WTC11 (cell line): ENCODE results near the gene MALSU1. TPM values are rescaled to one million over a fixed set of nuclear protein-coding genes. Genes with fewer than 3 reads are reported as not detected.

Experiments used
- AFF4 ChIP-seq: sonication (generic); formaldehyde crosslinking; IDR thresholded peaks from 2 replicates; pipeline ENCODE4 v1.8.1; 2023; ENCODE audit warnings: mild to moderate bottlenecking, missing genetic modification reagents, borderline replicate concordance
- CBFB ChIP-seq: sonication (generic); formaldehyde crosslinking; IDR thresholded peaks from 2 replicates; pipeline ENCODE4 v1.8.1; 2022; ENCODE audit warnings: mild to moderate bottlenecking, low read depth, missing genetic modification reagents
- CREM ChIP-seq: sonication (generic); formaldehyde crosslinking; IDR thresholded peaks from 2 replicates; pipeline ENCODE4 v1.8.1; 2022; ENCODE audit warnings: mild to moderate bottlenecking, missing genetic modification reagents, moderate library complexity
- E2F1 ChIP-seq: sonication (generic); formaldehyde crosslinking; IDR thresholded peaks from 2 replicates; pipeline ENCODE4 v1.8.0; 2022; ENCODE audit warnings: mild to moderate bottlenecking, missing genetic modification reagents
- ELF4 ChIP-seq: sonication (generic); formaldehyde crosslinking; IDR thresholded peaks from 2 replicates; pipeline ENCODE4 v1.8.1; 2022; ENCODE audit warnings: low read depth, mild to moderate bottlenecking, moderate library complexity, missing genetic modification reagents
- EMX1 ChIP-seq: fragments of 250-450 bp; sonication (Bioruptor Pico); IDR thresholded peaks from 2 replicates; pipeline ENCODE4 v1.8.0; 2021; ENCODE audit warnings: mild to moderate bottlenecking
- GTF2I ChIP-seq: fragments of 250-450 bp; sonication (Bioruptor Pico); conservative IDR thresholded peaks from 2 replicates; pipeline ENCODE4 v1.4.0; 2021; ENCODE audit warnings: mild to moderate bottlenecking
- PRDM15 ChIP-seq: sonication (generic); formaldehyde crosslinking; IDR thresholded peaks from 2 replicates; pipeline ENCODE4 v1.8.0; 2022; ENCODE audit warnings: missing genetic modification reagents
- RELA ChIP-seq: sonication (generic); formaldehyde crosslinking; IDR thresholded peaks from 2 replicates; pipeline ENCODE4 v1.8.1; 2022; ENCODE audit warnings: missing genetic modification reagents, mild to moderate bottlenecking, borderline replicate concordance
- SOX15 ChIP-seq: fragments of 250-450 bp; sonication (Bioruptor Pico); IDR thresholded peaks from 2 replicates; pipeline ENCODE4 v1.9.0; 2021; ENCODE audit warnings: mild to moderate bottlenecking
- TP53 ChIP-seq: sonication (generic); formaldehyde crosslinking; IDR thresholded peaks from 2 replicates; pipeline ENCODE4 v1.8.1; 2023; ENCODE audit warnings: mild to moderate bottlenecking, missing genetic modification reagents
- USF1 ChIP-seq: sonication (generic); formaldehyde crosslinking; IDR thresholded peaks from 2 replicates; pipeline ENCODE4 v1.8.0; 2022; ENCODE audit warnings: mild to moderate bottlenecking, missing genetic modification reagents
- USF2 ChIP-seq: sonication (generic); formaldehyde crosslinking; IDR thresholded peaks from 2 replicates; pipeline ENCODE4 v1.8.1; 2023; ENCODE audit warnings: mild to moderate bottlenecking, missing genetic modification reagents, moderate library complexity
- ZNF121 ChIP-seq: sonication (generic); formaldehyde crosslinking; IDR thresholded peaks from 2 replicates; pipeline ENCODE4 v1.8.0; 2023; ENCODE audit warnings: missing genetic modification reagents
- ZNF219 ChIP-seq: sonication (generic); formaldehyde crosslinking; IDR thresholded peaks from 2 replicates; pipeline ENCODE4 v1.8.0; 2023; ENCODE audit warnings: missing genetic modification reagents, mild to moderate bottlenecking, borderline replicate concordance
- ZNF263 ChIP-seq: sonication (generic); formaldehyde crosslinking; IDR thresholded peaks from 2 replicates; pipeline ENCODE4 v1.8.1; 2022; ENCODE audit warnings: low read depth, mild to moderate bottlenecking, moderate library complexity, missing genetic modification reagents
- ZNF425 ChIP-seq: fragments of 250-450 bp; sonication (Bioruptor Pico); conservative IDR thresholded peaks from 2 replicates; pipeline ENCODE4 v1.9.0; 2021; ENCODE audit warnings: mild to moderate bottlenecking
- ZNF532 ChIP-seq: fragments of 250-450 bp; sonication (Bioruptor Pico); IDR thresholded peaks from 2 replicates; pipeline ENCODE4 v1.9.0; 2021; ENCODE audit warnings: mild to moderate bottlenecking, borderline replicate concordance
- ZSCAN18 ChIP-seq: fragments of 250-450 bp; sonication (Bioruptor Pico); IDR thresholded peaks from 2 replicates; pipeline ENCODE4 v2.1.2; 2022; ENCODE audit warnings: mild to moderate bottlenecking, moderate library complexity
- total RNA-seq: library from RNA; stranded (reverse); gene quantifications from 3 replicates; pipeline ENCODE4 v1.2.3, GENCODE V29; 2021

Gene MALSU1
- total RNA-seq, 1 experiment from 2014 or later = 81.5 TPM

- 0 out of 2 replicates have a peak, but pooled peaks have one; percentile 27 for TF ChIP-seq AFF4 (CRISPR knock-in tag)
- peak; percentile 94 for TF ChIP-seq CREM (CRISPR knock-in tag)
- TF ChIP-seq ZNF121 = no peak
- TF ChIP-seq ZNF219 (CRISPR knock-in tag) = no peak
- no peak for TF ChIP-seq ZNF263 (CRISPR knock-in tag)
- TF ChIP-seq E2F1 = 0 out of 2 replicates have a peak, but pooled peaks have one; percentile 33
- no peak for TF ChIP-seq GTF2I (CRISPR knock-in tag)
- TF ChIP-seq PRDM15 (CRISPR knock-in tag) = no peak
- TF ChIP-seq CBFB (CRISPR knock-in tag) = no peak
- TF ChIP-seq RELA (CRISPR knock-in tag) = no peak
- TF ChIP-seq USF1 (CRISPR knock-in tag) = peak; percentile 27; the same call in 1 of the 2 replicates
- TF ChIP-seq ZNF425 = no peak
- no peak for TF ChIP-seq ZSCAN18 (CRISPR knock-in tag)
- TF ChIP-seq ZNF532 (CRISPR knock-in tag) = no peak
- peak; percentile 64; the same call in 1 of the 2 replicates for TF ChIP-seq EMX1
- TF ChIP-seq ELF4 (CRISPR knock-in tag) = 0 out of 2 replicates have a peak, but pooled peaks have one; percentile 62
- no peak for TF ChIP-seq SOX15 (CRISPR knock-in tag)
- TF ChIP-seq USF2 (CRISPR knock-in tag) = no peak
- no peak for TF ChIP-seq TP53 (CRISPR knock-in tag)
These were observed at the start of gene MALSU1 (continued) for GRCh38 chr7:23298885-23299769.
